Activated CD4-positive, alpha-beta T cell treated with anti-CD3 and anti-CD28 coated beads, Interleukin-2, amount 50 U/mL, for 24 hours (primary cell): ENCODE measurements around the gene MGLL.
"Not testable (repeated sequence)": the region's sequence is repeated elsewhere in the genome, so short reads cannot be mapped to it uniquely, and the experiment has no call there.

Source experiments
- DNase-seq, 2 donors: peaks; one replicate each; pipeline ENCODE4 v3.0.0-alpha.2; 2020; ENCODE audit warnings: low read depth in 1 of 2, low spot score in 1 of 2

MGLL gene

DNA sequence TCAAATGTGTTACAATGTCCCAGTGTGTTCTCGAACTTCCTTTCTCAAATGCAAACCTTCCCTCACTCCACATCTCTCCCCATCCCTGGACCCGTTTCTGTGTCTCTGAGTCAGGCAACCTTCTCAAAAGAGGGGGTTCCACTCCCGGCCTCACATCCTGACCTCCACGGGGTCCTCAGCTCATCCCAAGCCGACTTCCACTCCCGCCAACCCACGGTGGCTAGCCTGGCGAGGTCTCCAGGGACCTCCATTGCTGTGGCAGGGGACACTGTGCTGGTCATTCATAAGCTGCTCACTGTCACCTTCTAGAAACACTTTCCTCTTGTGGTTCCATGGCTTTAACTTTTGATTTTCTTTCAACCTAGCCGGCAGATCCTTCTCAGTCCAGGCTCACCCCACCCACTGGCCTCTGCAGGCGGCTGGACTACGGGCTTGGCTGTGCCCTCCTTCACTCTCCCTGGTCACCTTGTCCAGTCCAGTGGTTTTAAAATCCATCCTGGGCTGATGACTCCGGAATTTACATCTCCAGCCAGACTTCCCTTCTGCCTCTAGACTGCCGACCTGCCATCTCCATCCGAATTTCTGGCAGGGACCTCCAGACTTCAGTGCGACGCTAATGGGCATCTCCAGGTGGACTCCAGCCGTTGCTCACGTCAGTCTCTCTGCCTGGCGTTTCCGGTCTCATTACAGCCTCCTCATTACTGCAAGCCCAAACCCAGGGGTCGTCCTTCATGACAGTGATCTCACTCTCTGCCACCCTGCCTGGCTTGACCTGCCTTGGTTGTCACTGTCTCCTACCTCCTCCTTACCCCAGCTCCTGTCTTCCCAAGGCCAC, 129.6 kb downstream of the MGLL start:
- no peak for DNase-seq

DNA sequence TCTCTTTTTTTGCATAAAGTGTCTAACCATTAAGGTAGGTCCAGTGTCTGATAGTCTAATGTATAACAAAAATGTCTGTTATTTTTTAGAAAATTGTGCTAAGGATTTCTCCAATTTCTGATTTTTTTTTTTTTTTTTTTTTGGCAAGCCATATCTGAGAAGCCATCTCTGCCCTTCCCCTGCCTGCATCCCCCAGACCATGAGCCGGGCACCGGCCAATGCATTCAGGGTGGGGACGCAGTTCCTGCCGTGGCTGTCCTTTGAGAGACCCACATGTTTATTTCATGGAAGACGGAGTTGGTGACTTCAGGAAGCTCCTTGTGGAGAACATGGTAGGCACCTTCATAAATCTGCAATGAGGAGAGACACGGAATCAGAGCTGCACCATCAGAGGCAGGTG, 130.3 kb downstream of the MGLL start:
- no peak for DNase-seq

DNA sequence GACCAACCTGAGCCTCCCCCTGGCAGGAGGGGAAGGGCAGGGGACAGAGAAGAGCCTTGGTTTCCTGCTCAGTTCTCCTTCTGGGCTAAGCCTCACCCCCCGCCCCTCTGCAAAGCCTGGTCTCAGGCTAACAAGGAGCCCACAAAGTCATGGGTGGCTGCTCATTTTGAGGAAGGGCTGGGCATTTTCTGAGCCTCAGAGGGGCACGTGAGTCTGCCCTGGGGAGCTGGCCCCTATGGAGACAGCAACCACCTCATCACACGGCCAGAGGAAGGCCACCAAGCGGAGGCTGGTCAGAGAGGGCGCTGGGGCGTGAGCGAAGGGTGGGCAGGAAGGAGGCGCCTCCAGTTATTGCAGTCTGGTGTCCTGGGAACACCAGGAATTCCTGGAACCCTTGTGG, 130.8 kb downstream of the MGLL start:
- no peak for DNase-seq

DNA sequence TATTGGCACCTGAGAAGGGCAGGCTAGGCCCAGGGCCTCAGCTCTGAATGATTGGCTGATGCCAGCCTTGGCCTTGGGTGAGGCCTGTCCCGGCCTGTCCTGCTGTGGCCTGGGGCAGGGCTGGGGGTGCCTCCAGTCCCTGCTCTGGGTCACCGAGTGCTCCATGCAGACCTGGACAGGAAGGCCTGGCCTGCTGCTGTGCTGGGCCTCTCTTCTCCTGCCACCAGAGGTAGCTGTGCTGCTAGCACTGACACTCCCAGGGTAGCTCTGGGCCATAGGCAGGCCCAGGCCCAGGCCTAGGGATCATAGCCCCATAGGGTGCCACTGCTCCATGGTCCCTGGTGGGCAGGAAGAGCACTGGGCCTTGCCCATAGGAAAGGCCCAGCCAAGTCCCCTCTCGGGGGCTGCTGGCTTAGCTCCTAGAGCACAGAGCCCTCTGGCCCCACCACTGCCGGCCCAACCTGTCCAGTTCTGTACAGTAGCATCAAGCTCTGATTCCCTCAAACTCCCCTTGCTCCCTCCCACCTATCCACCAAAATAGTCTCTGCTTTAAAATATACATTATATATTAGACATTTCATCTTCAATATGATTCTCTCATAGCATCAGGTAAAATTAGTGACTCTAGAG, 131.4 kb downstream of the MGLL start:
- DNase-seq: no peak

DNA sequence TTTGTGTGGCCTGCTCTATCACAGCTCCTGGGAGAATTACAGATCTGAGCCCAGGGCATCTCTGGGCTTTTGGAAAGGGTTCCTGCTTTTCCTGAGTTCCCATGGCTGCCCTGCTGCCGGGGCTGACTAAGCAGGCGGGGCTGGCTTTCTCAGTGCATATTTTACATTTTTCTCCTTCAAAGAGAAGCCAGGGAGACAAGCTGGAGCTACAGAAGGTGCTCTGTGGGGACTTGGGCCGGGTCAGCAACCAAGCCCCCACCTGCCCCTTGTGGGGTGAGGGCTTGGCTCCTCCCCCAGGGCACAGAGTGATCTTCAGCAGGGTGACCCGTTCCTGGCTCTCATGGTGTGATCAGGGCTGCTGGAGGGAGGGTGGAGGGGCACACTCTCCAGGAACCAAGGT, 132.2 kb downstream of the MGLL start:
- DNase-seq: no peak

DNA sequence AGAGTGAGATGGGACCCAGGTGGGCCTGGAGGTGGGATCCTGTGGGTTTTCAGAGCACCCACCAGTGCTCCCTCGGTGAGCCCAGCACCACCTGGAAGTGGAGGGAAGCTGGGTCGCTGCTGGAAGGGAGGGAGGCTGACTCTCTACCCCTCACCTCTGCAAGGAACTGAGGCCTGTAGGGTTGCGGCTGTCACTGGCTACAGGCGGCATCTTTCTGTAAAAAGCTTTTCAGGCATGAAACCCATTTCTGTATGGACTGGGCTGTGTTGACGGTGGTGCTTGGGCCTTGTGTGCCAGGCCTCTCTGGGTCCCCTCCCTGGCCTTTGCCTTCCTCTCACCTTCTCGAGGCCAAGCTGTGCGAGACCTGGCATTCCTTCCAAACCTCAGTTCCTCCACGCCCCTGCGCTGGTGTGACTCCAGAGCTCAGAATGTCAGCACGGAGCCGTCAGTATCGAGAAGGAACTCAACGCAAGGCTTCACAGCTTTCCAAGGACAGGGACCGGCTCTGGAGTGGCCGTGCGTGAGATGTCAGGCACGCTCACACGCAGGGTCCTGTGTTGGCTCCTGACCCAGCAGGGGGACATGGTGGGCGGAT, 133.0 kb downstream of the MGLL start:
- no peak for DNase-seq

DNA sequence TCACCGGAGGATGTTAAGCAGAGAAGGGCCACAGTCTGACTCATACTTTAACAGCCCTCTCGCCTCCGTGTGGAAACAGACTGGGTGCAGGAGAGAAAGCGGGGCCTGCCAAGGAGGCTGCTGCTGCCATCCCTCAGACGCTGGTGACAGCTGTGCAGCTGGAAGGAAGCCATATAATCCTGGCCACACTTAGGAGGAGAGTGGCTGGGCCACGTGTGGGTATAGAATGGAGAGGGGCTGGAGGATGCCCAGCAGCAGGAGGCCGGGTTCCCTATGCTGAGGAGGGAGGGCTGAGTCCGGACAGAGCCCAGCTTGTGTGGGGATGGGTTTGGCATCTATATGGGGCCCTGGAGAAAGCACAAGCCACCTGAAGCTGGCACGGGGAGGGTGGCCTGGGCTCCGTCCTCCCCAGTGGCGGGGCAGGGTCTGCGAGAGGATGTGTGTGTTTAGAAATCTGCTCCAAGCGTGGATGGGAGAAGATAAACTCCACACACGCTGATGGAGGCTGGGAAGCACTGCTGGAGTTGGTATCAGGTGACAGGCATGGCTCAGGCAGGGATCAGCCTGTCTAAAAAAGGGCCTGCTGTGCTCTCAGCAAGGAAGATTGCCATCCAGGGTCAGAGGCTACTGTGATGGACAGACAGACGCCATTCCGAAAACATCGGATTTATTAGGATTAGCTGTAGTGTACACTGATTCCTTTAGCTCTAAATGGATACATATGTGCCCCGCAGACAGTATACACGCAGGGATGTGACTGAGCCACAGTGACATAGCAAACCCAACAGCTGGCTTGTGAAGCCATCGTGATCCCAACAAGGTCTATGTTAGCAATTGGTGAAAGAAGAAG, 133.7 kb downstream of the MGLL start:
- no peak for DNase-seq

DNA sequence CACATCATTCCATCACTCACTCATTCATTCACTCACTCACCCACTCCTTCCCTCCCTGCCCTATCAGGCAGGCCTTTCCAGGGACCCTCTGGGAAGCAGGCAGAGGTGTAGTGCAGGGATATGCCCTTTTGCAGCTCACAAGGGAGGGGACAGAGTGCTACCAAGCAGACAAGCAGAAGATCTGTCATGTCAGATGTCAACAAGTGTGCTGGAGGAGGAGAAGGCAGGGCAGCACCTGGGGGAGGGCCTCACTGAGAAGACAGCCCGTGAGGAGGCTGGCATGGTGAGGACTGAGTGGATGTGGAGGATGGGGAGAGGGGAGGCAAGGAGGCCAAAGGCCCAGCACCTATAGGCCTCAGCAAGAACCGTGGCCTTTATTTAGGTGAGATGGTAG, 134.3 kb downstream of the MGLL start:
- DNase-seq: no peak

DNA sequence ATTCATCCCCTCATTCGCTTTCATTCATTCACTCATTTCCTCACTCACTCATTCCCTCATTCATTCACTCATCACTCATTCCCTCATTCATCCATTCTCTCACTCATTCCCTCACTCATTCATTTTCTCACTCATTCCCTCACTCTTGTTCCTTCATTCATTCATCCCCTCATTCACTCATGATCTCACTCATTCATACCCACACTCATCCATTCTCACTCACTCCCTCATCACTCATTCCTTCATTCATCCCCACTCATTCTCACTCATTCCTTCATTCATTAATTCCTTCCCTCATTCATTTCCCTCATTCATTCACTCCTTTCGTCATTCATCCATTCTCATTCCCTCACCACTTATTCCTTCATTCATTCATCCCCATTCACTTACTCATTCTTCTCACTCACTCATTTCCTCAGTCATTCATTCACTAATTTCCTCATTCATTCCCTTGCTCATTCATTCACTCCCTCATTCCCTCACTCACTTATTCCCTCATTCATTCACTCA, 135.0 kb downstream of the MGLL start:
- DNase-seq: no peak

DNA sequence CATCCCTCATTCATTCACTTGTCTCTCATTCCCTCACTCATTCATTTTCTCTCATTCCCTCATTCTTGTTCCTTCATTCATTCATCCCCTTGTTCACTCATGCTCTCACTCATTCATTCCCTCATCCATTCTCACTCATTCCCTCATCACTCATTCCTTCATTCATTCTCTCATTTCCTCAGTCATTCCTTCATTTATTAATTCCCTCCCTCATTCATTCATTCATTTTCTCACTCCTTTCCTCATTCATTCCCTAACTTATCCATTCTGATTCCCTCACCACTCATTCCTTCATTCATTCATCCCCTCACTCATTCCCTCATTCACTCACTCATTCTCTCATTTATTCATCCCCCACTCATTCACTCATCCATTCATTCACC, 135.8 kb downstream of the MGLL start:
- no peak for DNase-seq

DNA sequence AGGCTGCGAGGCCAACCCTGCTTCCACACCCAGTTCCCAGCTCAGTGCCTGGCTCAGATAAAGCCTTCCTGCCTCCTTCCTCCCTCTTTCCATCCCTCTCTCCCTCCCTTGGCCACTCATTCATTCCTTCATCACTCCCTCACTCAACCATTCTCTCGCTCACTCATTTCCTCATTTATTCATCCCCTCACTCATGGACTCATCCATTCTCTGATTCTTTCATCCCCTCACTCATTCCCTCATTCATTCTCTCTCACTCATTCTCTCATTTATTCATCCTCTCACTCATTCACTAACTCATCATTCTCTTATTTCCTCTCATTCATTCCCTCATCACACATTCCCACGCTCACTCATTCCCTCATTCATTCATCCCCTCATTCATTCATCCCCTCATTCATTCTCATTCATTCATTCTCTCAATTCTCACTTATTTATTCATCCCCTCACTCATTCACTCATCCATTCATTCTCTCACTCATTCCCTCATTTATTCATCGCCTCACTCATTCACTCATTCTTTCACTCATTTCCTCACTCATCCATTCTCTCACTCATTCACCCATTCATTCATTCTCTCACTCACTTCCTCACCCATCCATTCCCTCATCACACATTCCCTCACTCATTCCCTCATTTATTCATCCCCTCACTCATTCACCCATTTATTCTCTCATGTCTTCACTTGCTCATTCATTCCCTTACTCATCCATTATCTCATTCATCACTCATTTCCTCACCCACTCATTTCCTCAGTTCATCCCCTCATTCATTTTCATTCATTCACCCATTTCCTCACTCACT, 136.4 kb downstream of the MGLL start:
- DNase-seq: no peak

DNA sequence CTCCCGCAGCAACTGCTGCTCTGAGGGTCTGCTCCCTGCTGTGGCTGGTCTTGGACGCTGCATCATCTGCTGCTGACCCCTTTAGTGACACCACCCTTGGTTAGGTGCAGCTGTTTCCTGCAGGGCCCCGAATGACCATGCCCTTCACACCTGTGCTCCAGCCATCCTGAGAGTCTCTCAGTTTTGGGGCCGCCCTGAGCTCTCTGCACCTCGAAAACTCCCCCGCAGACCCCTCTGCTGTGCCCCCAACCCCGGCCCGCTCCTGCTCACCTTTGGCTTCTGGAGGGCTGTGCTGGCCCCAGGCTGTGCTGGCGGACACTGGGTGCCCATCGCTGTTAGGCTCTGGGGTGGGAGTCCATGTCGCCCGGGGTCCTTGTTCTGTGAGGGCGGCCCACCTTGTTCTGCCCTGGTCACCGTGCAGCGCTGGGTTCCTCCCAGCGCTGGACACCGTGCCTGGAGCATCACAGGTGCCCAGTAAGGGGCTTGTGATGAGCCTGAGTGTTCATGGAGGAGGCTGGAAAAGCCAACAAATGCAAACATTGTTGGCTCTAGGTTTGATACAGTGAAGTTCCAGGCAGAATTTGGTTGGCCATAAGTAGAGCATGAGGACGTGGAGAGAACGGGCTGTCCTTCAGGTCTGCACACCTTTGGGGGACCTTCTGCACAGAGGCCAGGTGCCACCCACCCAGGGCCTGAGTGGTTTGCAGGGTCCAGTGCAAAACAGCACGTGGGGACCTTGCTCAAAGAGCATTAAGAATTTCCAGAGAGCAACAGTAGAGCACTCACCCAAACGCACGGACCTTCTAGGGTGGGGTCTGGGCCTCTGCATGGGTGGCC, 137.2 kb downstream of the MGLL start:
- DNase-seq: no peak

DNA sequence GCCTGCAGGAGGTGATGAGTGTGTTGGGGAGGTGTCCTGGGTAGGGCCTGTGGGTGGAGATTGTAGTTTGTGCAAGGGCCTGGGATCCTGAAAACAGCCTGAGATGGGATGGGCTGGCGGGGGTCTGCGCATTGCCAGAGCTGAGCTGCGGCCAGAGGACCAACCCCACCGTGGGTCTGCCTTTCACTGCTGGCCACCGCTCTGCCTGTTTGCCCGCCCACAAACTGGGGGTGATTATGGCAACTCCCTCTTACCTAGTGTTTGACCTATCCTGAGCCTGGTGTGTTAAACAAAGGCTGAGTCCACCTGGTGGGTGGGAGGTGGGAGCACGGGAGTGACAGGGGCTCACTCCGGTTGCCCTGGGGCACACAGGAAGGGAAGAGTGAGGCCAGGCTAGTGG, 139.8 kb downstream of the MGLL start:
- no peak for DNase-seq

DNA sequence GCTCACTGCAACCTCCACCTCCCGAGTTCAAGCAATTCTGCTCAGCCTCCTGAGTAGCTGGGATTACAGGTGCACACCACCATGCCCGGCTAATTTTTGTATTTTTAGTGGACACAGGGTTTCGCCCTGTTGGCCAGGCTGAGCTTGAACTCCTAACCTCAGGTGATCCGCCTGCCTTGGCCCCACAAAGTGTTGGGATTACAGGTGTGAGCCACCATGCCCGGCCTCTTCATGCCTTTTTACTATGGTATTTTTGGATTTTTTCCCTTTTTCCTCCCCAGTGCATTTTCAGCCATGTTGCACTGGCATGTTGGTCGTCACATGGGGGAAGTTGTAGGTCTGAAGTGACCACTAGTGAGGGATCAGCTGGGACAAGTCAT, 140.2 kb downstream of the MGLL start:
- DNase-seq: not testable (repeated sequence)

DNA sequence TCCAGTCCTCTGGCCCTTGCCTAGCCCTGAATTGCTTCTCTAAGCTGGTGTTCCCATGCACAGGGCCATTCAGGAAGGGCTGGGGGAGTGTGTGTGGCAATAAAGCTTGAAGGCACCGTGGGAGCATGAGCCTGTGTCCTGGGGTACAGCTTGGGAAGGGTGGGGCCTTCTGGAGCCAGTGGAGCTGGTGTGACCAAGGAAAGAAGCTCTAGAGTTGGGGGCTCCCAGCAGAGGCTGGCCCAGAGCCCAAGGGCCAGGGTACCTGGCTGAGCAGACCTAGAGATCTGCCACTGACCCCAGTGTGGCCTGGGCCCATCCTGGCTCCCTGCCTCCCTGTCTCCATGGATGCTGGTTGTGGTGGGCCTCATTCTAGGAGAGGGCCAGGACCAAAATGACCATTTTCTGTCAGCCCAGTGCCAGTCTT, 141.5 kb downstream of the MGLL start:
- DNase-seq: no peak

DNA sequence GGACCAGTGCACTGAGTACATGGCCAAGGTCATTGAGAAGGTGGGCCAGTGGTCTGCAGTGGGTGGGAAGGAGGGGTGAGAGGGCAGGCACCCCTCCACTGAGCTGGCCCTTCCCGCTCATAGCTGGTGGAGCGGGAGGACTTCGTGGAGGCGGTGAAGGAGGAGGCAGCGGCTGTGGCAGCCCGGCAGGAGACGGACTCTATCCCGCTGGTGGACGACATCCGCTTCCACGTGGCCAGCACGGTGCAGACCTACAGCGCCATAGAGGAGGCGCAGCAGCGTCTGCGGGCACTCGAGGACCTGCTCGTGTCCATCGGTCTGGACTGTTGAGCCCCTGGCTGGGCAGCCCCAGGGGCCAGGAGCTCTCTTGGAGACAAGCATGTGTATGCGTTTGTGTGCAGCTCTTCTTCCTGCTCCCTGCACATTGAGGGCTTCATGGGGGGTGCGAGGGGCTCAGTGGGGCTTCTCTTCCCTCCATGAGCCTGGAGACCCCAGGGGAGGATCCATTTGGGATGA, 142.1 kb downstream of the MGLL start:
- no peak for DNase-seq

DNA sequence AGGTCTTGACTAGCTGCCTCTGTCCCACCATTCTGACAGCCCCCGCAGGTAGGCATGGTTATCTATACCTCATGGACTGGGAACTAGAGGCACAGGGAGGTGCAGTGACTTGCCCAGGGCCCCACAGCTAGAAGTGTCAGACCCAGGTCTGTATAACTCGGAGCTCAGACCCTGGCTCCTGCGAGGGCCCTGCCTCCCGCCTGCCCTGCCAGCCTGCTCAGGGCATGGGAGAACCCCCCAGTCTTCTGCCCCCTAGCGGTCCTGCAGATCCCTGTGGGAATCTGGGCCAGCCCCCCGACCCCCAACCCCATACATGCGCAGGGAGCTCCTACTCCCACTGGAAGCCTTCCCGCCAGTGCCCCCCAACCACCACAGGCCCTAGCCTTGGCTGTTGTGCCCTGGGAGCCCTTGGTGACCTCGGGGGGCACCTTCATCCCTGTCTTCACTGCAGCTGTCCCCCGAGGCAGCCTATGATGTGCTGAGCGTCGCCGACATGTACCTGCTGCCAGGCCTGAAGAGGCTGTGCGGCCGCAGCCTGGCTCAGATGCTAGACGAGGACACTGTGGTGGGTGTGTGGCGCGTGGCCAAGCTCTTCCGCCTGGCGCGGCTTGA, 142.7 kb downstream of the MGLL start:
- DNase-seq: no peak

DNA sequence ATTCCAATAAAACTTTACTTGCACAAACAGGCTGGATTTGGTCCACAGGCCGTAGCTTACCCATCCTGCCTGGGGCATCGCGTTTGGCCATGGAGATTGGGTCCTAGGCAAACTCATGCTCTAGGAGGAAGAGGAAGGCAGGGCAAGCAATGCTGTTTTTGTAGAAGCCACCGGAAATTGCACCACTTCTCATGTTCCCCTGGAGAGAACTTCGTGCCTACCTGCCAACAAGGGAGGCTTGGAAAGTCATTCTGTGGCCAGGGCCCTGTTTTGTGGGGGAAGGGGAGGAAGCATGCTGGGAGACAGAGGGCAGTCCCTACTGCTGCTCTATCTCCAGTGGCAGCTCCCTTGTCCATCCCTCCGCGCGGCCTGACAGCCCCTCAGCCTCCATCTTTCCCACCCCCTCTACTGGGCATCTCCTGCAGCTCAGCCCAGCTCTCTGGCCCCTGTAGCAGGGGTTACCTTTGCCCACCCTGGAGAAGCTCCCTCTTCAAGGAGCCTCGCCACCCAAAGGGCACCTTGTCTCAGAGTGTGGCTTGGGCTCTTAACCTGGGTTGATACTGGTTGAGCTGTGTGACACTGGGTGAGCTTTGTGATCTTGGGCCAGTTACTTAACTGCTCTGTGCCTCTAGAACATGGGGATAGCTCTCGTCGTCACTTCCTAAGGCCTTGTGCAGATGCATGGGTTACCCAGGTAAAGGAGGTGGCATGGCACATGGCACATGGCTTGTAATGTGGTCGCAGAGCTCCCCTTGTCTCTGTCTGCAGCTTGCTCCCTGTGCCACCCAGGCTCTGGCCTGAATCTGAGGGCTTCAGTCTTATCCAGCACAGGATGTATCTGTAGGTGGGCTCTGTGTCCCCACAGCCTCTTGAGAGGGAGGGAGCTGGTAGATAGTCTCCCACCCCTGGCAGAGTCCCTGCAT, 143.4 kb downstream of the MGLL start:
- DNase-seq: no peak
